IMR-90 (cell line): ENCODE measurements around the gene CNPPD1. TPM values are rescaled to one million over a fixed set of nuclear protein-coding genes. Genes with fewer than 3 reads are reported as not detected.

Experiments used
- ATAC-seq: fragments of 200-7000 bp; cut with Tn5 transposase; 2 replicates; pipeline ENCODE4 v1.9.1; 2020; ENCODE audit warnings: low read depth, mild to moderate bottlenecking, moderate library complexity
- BruUV-seq: library from RNA; stranded (reverse); fragments of 400-500 nt; replicated peaks from 2 replicates; lab custom pipeline; 2021; lab: Mats Ljungman, UMichigan
- CTCF ChIA-PET: fragments of 300-600 bp; formaldehyde crosslinking; extraction: SDS; loops from one replicate; lab custom pipeline; 2021; ENCODE audit warnings: antibody characterized with exemption; lab: Yijun Ruan, JAX
- POLR2A ChIA-PET: fragments of 300-600 bp; sonication (Branson Sonifier 250); formaldehyde crosslinking; loops from one replicate; lab custom pipeline; 2022; ENCODE audit warnings: antibody characterized with exemption; ENCODE audit not compliant: unreplicated experiment; lab: Charles Lee
- DNase-seq: peaks from one replicate; pipeline ENCODE4 v3.0.0; 2013
- H2AFZ ChIP-seq: replicated peaks from 2 replicates; pipeline ENCODE3; 2013; ENCODE audit warnings: low read length, mild to moderate bottlenecking; ENCODE audit not compliant: poor library complexity
- H2AK5ac ChIP-seq: 2 replicates; pipeline ENCODE4 v1.6.1; 2013; ENCODE audit warnings: low read depth, low read length, inconsistent platforms
- H2AK9ac ChIP-seq: replicated peaks from 2 replicates; pipeline ENCODE3; 2013; ENCODE audit warnings: mild to moderate bottlenecking, low read depth, low read length, moderate library complexity; ENCODE audit not compliant: poor library complexity
- H2BK120ac ChIP-seq: 2 replicates; pipeline ENCODE4 v1.6.1; 2013; ENCODE audit warnings: low read depth, low read length, inconsistent platforms
- H2BK15ac ChIP-seq: 3 replicates; pipeline ENCODE4 v1.6.1; 2013; ENCODE audit warnings: low read depth, low read length, inconsistent platforms
- H2BK20ac ChIP-seq: 2 replicates; pipeline ENCODE4 v1.6.1; 2013; ENCODE audit warnings: low read depth, mild to moderate bottlenecking, inconsistent platforms, low read length, moderate library complexity
- H2BK5ac ChIP-seq: 2 replicates; pipeline ENCODE4 v1.6.1; 2013; ENCODE audit warnings: mild to moderate bottlenecking, low read depth, low read length, inconsistent platforms; ENCODE audit not compliant: poor library complexity, severe bottlenecking
- H3K14ac ChIP-seq: replicated peaks from 2 replicates; pipeline ENCODE4 v1.6.1; 2013; ENCODE audit warnings: low read depth, low read length, inconsistent platforms
- H3K18ac ChIP-seq: 2 replicates; pipeline ENCODE4 v1.6.1; 2013; ENCODE audit warnings: low read depth, low read length, control low read depth
- H3K23ac ChIP-seq: 2 replicates; pipeline ENCODE4 v1.6.1; 2013; ENCODE audit warnings: low read depth, low read length, inconsistent platforms
- H3K27ac ChIP-seq: 2 replicates; pipeline ENCODE4 v1.5.1; 2013; ENCODE audit warnings: mild to moderate bottlenecking, control low read depth, low read length; ENCODE audit not compliant: insufficient read depth
- H3K27me3 ChIP-seq: 2 replicates; pipeline ENCODE4 v1.6.1; 2013; ENCODE audit warnings: low read length; ENCODE audit not compliant: control insufficient read depth, insufficient read depth
- H3K36me3 ChIP-seq: 2 replicates; pipeline ENCODE4 v1.6.1; 2013; ENCODE audit warnings: low read length, mixed read lengths; ENCODE audit not compliant: control insufficient read depth, insufficient read depth
- H3K4ac ChIP-seq: 2 replicates; pipeline ENCODE4 v1.6.1; 2013; ENCODE audit warnings: low read depth, low read length, inconsistent platforms
- H3K4me1 ChIP-seq: 2 replicates; pipeline ENCODE4 v1.6.1; 2013; ENCODE audit warnings: low read length, mixed read lengths; ENCODE audit not compliant: control insufficient read depth, insufficient read depth
- H3K4me2 ChIP-seq: 2 replicates; pipeline ENCODE4 v1.6.1; 2013; ENCODE audit warnings: low read depth, mild to moderate bottlenecking, control low read depth, low read length, moderate library complexity
- H3K4me3 ChIP-seq: 2 replicates; pipeline ENCODE4 v1.5.1; 2013; ENCODE audit warnings: low read depth, mild to moderate bottlenecking, control low read depth, low read length, moderate library complexity; ENCODE audit not compliant: insufficient read depth
- H3K56ac ChIP-seq: 2 replicates; pipeline ENCODE4 v1.6.1; 2013; ENCODE audit warnings: low read length, inconsistent platforms; ENCODE audit not compliant: insufficient read depth; ENCODE audit errors: extremely low read depth
- H3K79me1 ChIP-seq, 2 experiments: 2 replicates each; pipeline ENCODE4 v1.6.1; 2013; ENCODE audit warnings: low read length in 2 of 2, inconsistent platforms in 1 of 2, low read depth in 1 of 2
- H3K9ac ChIP-seq: 2 replicates; pipeline ENCODE4 v1.6.1; 2013; ENCODE audit warnings: low read depth, low read length, control low read depth
- H3K9me1 ChIP-seq: 2 replicates; pipeline ENCODE4 v1.6.1; 2013; ENCODE audit warnings: low read length, inconsistent platforms; ENCODE audit not compliant: insufficient read depth
- H3K9me3 ChIP-seq: 2 replicates; pipeline ENCODE4 v1.6.1; 2013; ENCODE audit warnings: low read length; ENCODE audit not compliant: control insufficient read depth, insufficient read depth
- H4K20me1 ChIP-seq: 2 replicates; pipeline ENCODE4 v1.6.1; 2013; ENCODE audit warnings: low read length, inconsistent platforms; ENCODE audit not compliant: insufficient read depth
- H4K5ac ChIP-seq: 2 replicates; pipeline ENCODE4 v1.6.1; 2013; ENCODE audit warnings: mild to moderate bottlenecking, low read depth, low read length, control low read depth
- H4K8ac ChIP-seq, 2 experiments: 2 replicates each; pipeline ENCODE4 v1.6.1; 2013; ENCODE audit warnings: low read depth in 2 of 2, low read length in 2 of 2, control low read depth in 1 of 2, inconsistent platforms in 1 of 2
- H4K91ac ChIP-seq: 2 replicates; pipeline ENCODE4 v1.6.1; 2013; ENCODE audit warnings: low read depth, low read length, inconsistent platforms; ENCODE audit not compliant: insufficient read depth
- BHLHE40 ChIP-seq: fragments of 150-350 bp; IDR thresholded peaks from 2 replicates; pipeline ENCODE4 v1.6.1; 2016; ENCODE audit warnings: mild to moderate bottlenecking, low read depth, low read length
- MAZ ChIP-seq: IDR thresholded peaks from 2 replicates; pipeline ENCODE4 v1.6.1; 2012; ENCODE audit warnings: low read depth, mild to moderate bottlenecking, low read length, improper control_type of control experiment, moderate library complexity, borderline replicate concordance
- MXI1 ChIP-seq: IDR thresholded peaks from 2 replicates; pipeline ENCODE4 v1.6.1; 2012; ENCODE audit warnings: low read depth, mild to moderate bottlenecking, low read length, moderate library complexity, borderline replicate concordance
- NFE2L2 ChIP-seq: fragments of 150-350 bp; IDR thresholded peaks from 2 replicates; pipeline ENCODE4 v1.6.1; 2016; ENCODE audit warnings: low read depth, mild to moderate bottlenecking, low read length
- POLR2A ChIP-seq: IDR thresholded peaks from 2 replicates; pipeline ENCODE4 v1.6.1; 2012; ENCODE audit warnings: mild to moderate bottlenecking, low read depth, low read length
- RFX5 ChIP-seq: IDR thresholded peaks from 2 replicates; pipeline ENCODE4 v1.8.0; 2012; ENCODE audit warnings: low read depth, mild to moderate bottlenecking, low read length, moderate library complexity
- USF2 ChIP-seq: fragments of 150-350 bp; IDR thresholded peaks from 2 replicates; pipeline ENCODE4 v1.6.1; 2017; ENCODE audit warnings: mild to moderate bottlenecking, antibody characterized with exemption, low read length, low read depth
- WGBS, 2 experiments: methylation state at CpG; one replicate each; pipeline versions ENCODE4 v1.1.5 to v1.1.7; 2013; ENCODE audit warnings: missing lambda C conversion rate in 2 of 2; ENCODE audit not compliant: insufficient read length in 1 of 2; ENCODE audit errors: extremely low coverage in 2 of 2; 5-methylcytosine and 5-hydroxymethylcytosine counted together
- dilution Hi-C: fragments of 300-500 bp; cut with HindIII; formaldehyde crosslinking; loops from one replicate; pipeline ENCODE4 v1.14.3; 2018; ENCODE audit warnings: low sequenced_read_pairs; ENCODE audit not compliant: unreplicated experiment
- in situ Hi-C: fragments of 300-500 bp; cut with MboI; formaldehyde crosslinking; loops from 3 replicates; pipeline ENCODE4 v1.14.3; 2019; ENCODE audit warnings: low sequenced_read_pairs, inconsistent platforms, mixed read lengths
- intact Hi-C: fragments of 100-400 bp; cut with micrococcal nuclease; formaldehyde crosslinking; loops from 2 replicates; pipeline ENCODE4 v1.10.0; 2022
- polyA plus RNA-seq, 3 experiments: library from polyadenylated mRNA; depleted of rRNA; stranded (reverse); fragments of >200 nt; gene quantifications; 2 replicates each; pipeline ENCODE4 v1.2.3, GENCODE V29; 2012; ENCODE audit warnings: low replicate concordance in 1 of 3
- total RNA-seq: library from RNA; depleted of rRNA; stranded (reverse); fragments of >200 nt; gene quantifications from 2 replicates; pipeline ENCODE4 v1.2.3, GENCODE V29; 2012

Gene CNPPD1
- total and polyA plus RNA-seq, 2 of the 4 experiments (the other 2 are of a cell fraction), result 11.1 to 29.2 TPM

GRCh38 chr2:219163156-219163555 lies 13.6 kb downstream of the CNPPD1 start:
- H3K9me3 ChIP-seq, result no peaks in the 10 kb centered on the region
- no peak overlapping the region for H2AK9ac ChIP-seq
- no peak overlapping the region for H3K4me3 ChIP-seq
- no peaks in the 10 kb centered on the region; the same call in 1 of the 2 replicates for H3K9me1 ChIP-seq
- peaks cover 2% of the 10 kb centered on the region; the same call in 1 of the 2 replicates for H3K4me1 ChIP-seq
- no peak overlapping the region for H3K9ac ChIP-seq
- H2BK5ac ChIP-seq, result no peak overlapping the region
- no peaks in the 10 kb centered on the region for H3K27me3 ChIP-seq
- ATAC-seq (no peak), DNase-seq (no peak)
- H4K91ac ChIP-seq, result no peak overlapping the region
- H4K5ac ChIP-seq, result no peak overlapping the region
- H3K56ac ChIP-seq, result no peak overlapping the region
- H3K27ac ChIP-seq, result no peak overlapping the region
- no peak overlapping the region for H3K23ac ChIP-seq
- dilution Hi-C loops (no loop called here), in situ Hi-C loops (no loop called here), intact Hi-C loops (no loop called here)
- peaks cover 2 to 17% of the 10 kb centered on the region in 2 experiments; a peak in 2 of 4 replicates for H3K79me1 ChIP-seq
- BruUV-seq, result no TSS peak
- no peaks in the 10 kb centered on the region for H4K20me1 ChIP-seq
- H2AK5ac ChIP-seq, result no peak overlapping the region
- H4K8ac ChIP-seq, result no peak overlapping the region
- no peak overlapping the region for H3K4ac ChIP-seq
- CTCF ChIA-PET, result interaction anchor here (0.6 kb wide), 1 partner anchor 8 kb away, joined by 3 read pairs; no protein-coding TSS in a partner anchor
- no peak overlapping the region for H2AFZ ChIP-seq
- H3K36me3 ChIP-seq, result no peaks in the 10 kb centered on the region
- H2BK15ac ChIP-seq, result no peak overlapping the region
- POLR2A ChIA-PET, result no interaction called here
- TF ChIP-seq POLR2A (no peak), MAZ (no peak), NFE2L2 (no peak), RFX5 (no peak), USF2 (no peak), MXI1 (no peak), BHLHE40 (no peak)
- WGBS, 2 experiments, result 60% methylated on average over 1 of the region's 6 CpGs; no CpG with 5 or more reads in 1 of the 2 experiments
- H3K14ac ChIP-seq, result no peak overlapping the region
- no peak overlapping the region for H3K4me2 ChIP-seq
- no peak overlapping the region for H2BK120ac ChIP-seq
- no peak overlapping the region for H3K18ac ChIP-seq
- H2BK20ac ChIP-seq, result no peak overlapping the region
